K562 (cell line): ENCODE results near the gene LAX1. TPM values are rescaled to one million over a fixed set of nuclear protein-coding genes. Genes with fewer than 3 reads are reported as not detected.

ENCODE experiments used
- AFF4 ChIP-seq: sonication (generic); formaldehyde crosslinking; IDR thresholded peaks from 2 replicates; pipeline ENCODE4 v1.8.0; 2023; ENCODE audit warnings: mild to moderate bottlenecking, missing genetic modification reagents
- CAMTA2 ChIP-seq: fragments of 250-450 bp; sonication (Bioruptor Pico); conservative IDR thresholded peaks from 2 replicates; pipeline ENCODE4 v1.5.1; 2022
- CEBPZ ChIP-seq: fragments of 150-350 bp; IDR thresholded peaks from 2 replicates; pipeline ENCODE4 v1.6.1; 2014; ENCODE audit warnings: low read depth, mild to moderate bottlenecking, low read length, borderline replicate concordance
- HDAC3 ChIP-seq: fragments of 450-650 bp; IDR thresholded peaks from 2 replicates; pipeline ENCODE4 v1.6.1; 2018; ENCODE audit warnings: borderline replicate concordance, mild to moderate bottlenecking, moderate library complexity; ENCODE audit not compliant: partially characterized antibody
- POU5F1 ChIP-seq: fragments of 150-350 bp; IDR thresholded peaks from 2 replicates; pipeline ENCODE4 v1.6.1; 2014; ENCODE audit warnings: borderline replicate concordance, low read length, low read depth, mild to moderate bottlenecking; ENCODE audit not compliant: partially characterized antibody
- ZBTB40 ChIP-seq, 2 experiments: fragments of 450-650 bp in 1 of 2; sonication (generic) in 1 of 2; formaldehyde crosslinking in 1 of 2; IDR thresholded peaks; 2 replicates each; pipeline versions ENCODE4 v1.7.1 to v1.9.0; 2016 to 2022; ENCODE audit warnings: inconsistent platforms in 1 of 2, mild to moderate bottlenecking in 1 of 2, missing genetic modification reagents in 1 of 2
- polyA plus RNA-seq, 8 experiments: library from polyadenylated mRNA; depleted of rRNA in 4 of 8; stranded (reverse) in 5 of 8; unstranded in 3 of 8; fragments of >200 nt; fragmentation: Nextera tagmentation in 2 of 8; fragmentation: Illumina TruSeq in 1 of 8; extraction: Ambion mirVana in 2 of 8; extraction: Trizol in 1 of 8; gene quantifications; 2 replicates each; pipeline versions ENCODE4 v1.2.1 to v1.2.3, GENCODE V29; 2011 to 2014; ENCODE audit warnings: inconsistent platforms in 1 of 8, missing spikeins in 1 of 8
- total RNA-seq, 7 experiments: library from RNA; depleted of rRNA in 6 of 7; stranded (reverse); fragments of >200 nt in 6 of 7; fragmentation: Illumina TruSeq in 2 of 7; extraction: Trizol in 2 of 7; gene quantifications; 2 replicates each; pipeline versions ENCODE4 v1.2.1 to v1.2.3, GENCODE V29; 2011 to 2021; ENCODE audit warnings: low replicate concordance in 1 of 7

The LAX1 gene
- total and polyA plus RNA-seq, 9 of the 15 experiments (the other 6 are each of a cell fraction or from before 2014, with no cell fraction given): not detected

- TF ChIP-seq CEBPZ (no peak), AFF4 (CRISPR knock-in tag) (0 out of 2 replicates have a peak, but pooled peaks have one; percentile 52), CAMTA2 (CRISPR knock-in tag) (no peak), ZBTB40 (IDR thresholded peaks at IDR 0.05) (peak; percentile 65), ZBTB40 (CRISPR knock-in tag; IDR thresholded peaks at IDR 0.05) (no peak), HDAC3 (peak; percentile 14), POU5F1 (no peak)
Measured at GRCh38 chr1:203794764-203795440, 29.9 kb downstream of the LAX1 start (continued).
